Vagina (tissue), 2 donors: Measurements from ENCODE around the gene TNFRSF19.

Experiments
- CTCF ChIP-seq, 3 experiments: fragments of 450-650 bp in 2 of 3; fragments of 200-600 bp in 1 of 3; sonication (generic) in 1 of 3; IDR thresholded peaks; one replicate each; pipeline ENCODE4 v1.5.1; 2017 to 2019; ENCODE audit warnings: antibody characterized with exemption in 3 of 3, mild to moderate bottlenecking in 2 of 3, moderate library complexity in 2 of 3
- POLR2A ChIP-seq, 2 donors: fragments of 450-650 bp; IDR thresholded peaks; one replicate each; pipeline ENCODE4 v1.6.1; 2017; ENCODE audit warnings: antibody characterized with exemption in 2 of 2, mild to moderate bottlenecking in 2 of 2, moderate library complexity in 2 of 2
- POLR2AphosphoS5 ChIP-seq, 2 donors: sonication (generic); formaldehyde crosslinking; IDR thresholded peaks; one replicate each; pipeline ENCODE4 v1.9.0; 2017; ENCODE audit warnings: antibody characterized with exemption in 2 of 2, mild to moderate bottlenecking in 2 of 2, low read depth in 1 of 2; ENCODE audit not compliant: insufficient read depth in 1 of 2

- TF ChIP-seq CTCF (IDR thresholded peaks at IDR 0.05) = no peak
- no peak for TF ChIP-seq POLR2A (IDR thresholded peaks at IDR 0.05)
- no peak for TF ChIP-seq POLR2AphosphoS5 (IDR thresholded peaks at IDR 0.05; ENCODE audit: insufficient read depth in 1 of 2, low read depth in 1 of 2)
Measured at GRCh38 chr13:23549724-23550123, 20.5 kb upstream of the TNFRSF19 start.
